GM19468 (cell line): ENCODE results near the gene CHD9NB.
"Not testable (repeated sequence)": the region's sequence is repeated elsewhere in the genome, so short reads cannot be mapped to it uniquely, and the experiment has no call there.

Experiments used
- ATAC-seq: cut with Tn5 transposase; IDR thresholded peaks from one replicate; pipeline ENCODE4 v1.9.1; 2021; ENCODE audit warnings: mild to moderate bottlenecking, moderate library complexity, moderate number of reproducible peaks; ENCODE audit not compliant: unreplicated experiment; ENCODE audit errors: extremely low read depth

Gene CHD9NB

GRCh38 chr16:53036711-53037110 is 16.0 kb downstream of the CHD9NB start:
- ATAC-seq, result not testable (repeated sequence)

- ATAC-seq, result no peak
Measured at GRCh38 chr16:53036066-53036465, 16.6 kb downstream of the CHD9NB start.

- ATAC-seq, result no peak
Measured at GRCh38 chr16:53035176-53035942, 17.3 kb downstream of the CHD9NB start.

- no peak for ATAC-seq
Measured at GRCh38 chr16:53034306-53034705, 18.4 kb downstream of the CHD9NB start.

- ATAC-seq, result no peak
Measured at GRCh38 chr16:53031323-53031942, 21.3 kb downstream of the CHD9NB start.

- ATAC-seq, result no peak
Measured at GRCh38 chr16:53029971-53030370, 22.7 kb downstream of the CHD9NB start.

- no peak for ATAC-seq
Measured at GRCh38 chr16:53024045-53024444, 28.7 kb downstream of the CHD9NB start.

- no peak for ATAC-seq
Measured at GRCh38 chr16:53022374-53022773, 30.3 kb downstream of the CHD9NB start.

- ATAC-seq, result no peak
Measured at GRCh38 chr16:53018834-53019416, 33.8 kb downstream of the CHD9NB start.

- ATAC-seq, result no peak
Measured at GRCh38 chr16:53014287-53014686, 38.4 kb downstream of the CHD9NB start.

GRCh38 chr16:53007095-53007494 is 45.6 kb downstream of the CHD9NB start:
- ATAC-seq, result no peak

GRCh38 chr16:52997922-52998321 is 54.8 kb downstream of the CHD9NB start:
- ATAC-seq, result no peak

GRCh38 chr16:52994942-52995341 is 57.8 kb downstream of the CHD9NB start:
- ATAC-seq, result no peak

- ATAC-seq, result no peak
Measured at GRCh38 chr16:52993179-52993578, 59.5 kb downstream of the CHD9NB start.

GRCh38 chr16:52991572-52991971 is 61.1 kb downstream of the CHD9NB start:
- ATAC-seq, result no peak
